Subcutaneous adipose tissue (tissue), 4 donors: ENCODE measurements around the gene HSH2D. TPM values are rescaled to one million over a fixed set of nuclear protein-coding genes. Genes with fewer than 3 reads are reported as not detected.

ENCODE experiments used
- total RNA-seq, 4 donors: library from RNA; depleted of rRNA; stranded (reverse); fragments of >200 nt; gene quantifications; one replicate each; pipeline ENCODE4 v1.1.0, GENCODE V29; 2016
- TF ChIP-seq, protein P1 (sequence below): fragments of 450-650 bp; IDR thresholded peaks from one replicate; pipeline ENCODE4 v1.5.1; 2016; ENCODE audit warnings: low read depth, mild to moderate bottlenecking, control low read depth, antibody characterized with exemption, moderate library complexity

Gene HSH2D
- total RNA-seq, 4 donors from 2014 or later, result 0.38 to 1.5 (median 0.82) TPM

GRCh38 chr19:16190736-16191135 lies 47.3 kb downstream of the HSH2D start:
- TF ChIP-seq, protein P1, sequence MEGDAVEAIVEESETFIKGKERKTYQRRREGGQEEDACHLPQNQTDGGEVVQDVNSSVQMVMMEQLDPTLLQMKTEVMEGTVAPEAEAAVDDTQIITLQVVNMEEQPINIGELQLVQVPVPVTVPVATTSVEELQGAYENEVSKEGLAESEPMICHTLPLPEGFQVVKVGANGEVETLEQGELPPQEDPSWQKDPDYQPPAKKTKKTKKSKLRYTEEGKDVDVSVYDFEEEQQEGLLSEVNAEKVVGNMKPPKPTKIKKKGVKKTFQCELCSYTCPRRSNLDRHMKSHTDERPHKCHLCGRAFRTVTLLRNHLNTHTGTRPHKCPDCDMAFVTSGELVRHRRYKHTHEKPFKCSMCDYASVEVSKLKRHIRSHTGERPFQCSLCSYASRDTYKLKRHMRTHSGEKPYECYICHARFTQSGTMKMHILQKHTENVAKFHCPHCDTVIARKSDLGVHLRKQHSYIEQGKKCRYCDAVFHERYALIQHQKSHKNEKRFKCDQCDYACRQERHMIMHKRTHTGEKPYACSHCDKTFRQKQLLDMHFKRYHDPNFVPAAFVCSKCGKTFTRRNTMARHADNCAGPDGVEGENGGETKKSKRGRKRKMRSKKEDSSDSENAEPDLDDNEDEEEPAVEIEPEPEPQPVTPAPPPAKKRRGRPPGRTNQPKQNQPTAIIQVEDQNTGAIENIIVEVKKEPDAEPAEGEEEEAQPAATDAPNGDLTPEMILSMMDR, result no peak

GRCh38 chr19:16191216-16191908 lies 47.9 kb downstream of the HSH2D start:
- TF ChIP-seq, protein P1, result no peak

- TF ChIP-seq, protein P1, result no peak
These were observed 50.0 kb downstream of the HSH2D start for GRCh38 chr19:16193466-16193865.

DNA sequence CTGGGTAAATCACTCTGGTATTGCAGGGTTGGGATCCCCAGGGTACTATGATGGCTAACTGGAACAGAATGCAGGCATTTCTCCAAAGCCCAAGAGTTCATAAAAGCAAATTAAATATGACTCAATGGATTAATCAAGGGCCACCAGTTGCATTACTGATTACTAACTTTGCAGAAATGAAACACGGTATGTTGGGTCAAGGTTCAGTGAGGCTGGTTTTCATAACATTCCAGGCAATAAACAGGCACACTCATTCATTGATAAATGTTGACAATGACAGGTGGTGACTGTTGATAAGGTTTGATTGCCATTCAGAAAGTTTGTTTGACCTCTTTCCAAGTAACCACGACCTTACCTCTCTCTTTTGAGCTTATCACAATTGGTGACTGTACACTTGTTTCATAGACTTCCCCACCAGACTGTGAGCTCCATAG lies 53.7 kb downstream of the HSH2D start:
- TF ChIP-seq, protein P1, result no peak

DNA sequence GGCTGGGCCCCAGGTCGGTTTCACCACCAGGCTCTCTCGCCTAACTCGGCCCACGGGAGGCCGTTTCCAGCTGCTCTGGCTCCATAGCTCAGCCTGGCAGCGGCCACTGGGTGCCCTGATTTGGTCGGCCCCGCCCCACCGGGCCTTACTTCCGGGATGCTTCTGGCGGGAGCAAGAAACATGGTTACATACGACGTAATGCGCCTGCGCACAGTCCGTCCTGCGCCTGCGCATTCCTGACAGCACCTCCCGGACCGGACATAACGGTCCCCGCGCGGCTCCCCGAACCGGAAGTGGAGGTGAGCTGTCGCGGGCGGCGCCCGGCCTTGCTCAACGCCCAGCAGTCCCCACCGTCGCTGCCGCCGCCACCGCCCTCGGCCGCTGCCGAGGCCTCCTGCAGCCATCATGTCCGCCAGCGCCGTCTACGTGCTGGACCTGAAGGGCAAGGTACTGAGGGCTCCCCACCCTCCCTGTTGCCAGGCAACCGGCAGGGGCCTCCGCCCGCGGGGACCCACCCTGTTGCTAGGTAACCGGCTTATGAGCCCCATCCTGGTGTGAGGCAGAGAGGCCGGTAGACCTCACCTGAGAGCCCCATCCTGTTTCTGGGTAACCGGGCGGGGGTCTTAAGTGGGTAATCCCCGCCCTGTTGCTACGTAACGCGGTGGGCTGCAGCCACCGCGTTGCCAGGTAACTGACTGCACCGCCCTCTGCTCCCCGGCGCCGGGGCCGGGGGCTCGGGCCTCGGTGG lies 54.3 kb downstream of the HSH2D start, which contains the start of gene AP1M1:
Gene AP1M1 (plus strand): TSS at position 290 of the 748 bp plus-strand sequence. CDS start 116 bp downstream, at position 406.
- TF ChIP-seq, protein P1, result no peak

DNA sequence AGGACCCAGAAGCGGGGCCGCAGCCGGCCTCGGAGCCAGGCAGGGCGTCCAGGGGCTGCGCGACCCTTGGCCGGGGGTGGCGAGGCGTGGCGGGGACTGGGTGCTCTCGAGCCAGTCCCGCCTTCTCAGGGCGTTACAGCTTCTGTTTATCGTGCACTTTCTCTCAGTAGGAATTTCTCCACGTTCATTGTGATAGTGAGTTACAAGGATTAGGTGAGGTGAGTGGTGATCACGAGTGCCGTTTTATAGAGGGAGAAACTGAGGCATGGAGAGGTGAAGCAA lies 54.8 kb downstream of the HSH2D start:
- TF ChIP-seq, protein P1, result no peak

DNA sequence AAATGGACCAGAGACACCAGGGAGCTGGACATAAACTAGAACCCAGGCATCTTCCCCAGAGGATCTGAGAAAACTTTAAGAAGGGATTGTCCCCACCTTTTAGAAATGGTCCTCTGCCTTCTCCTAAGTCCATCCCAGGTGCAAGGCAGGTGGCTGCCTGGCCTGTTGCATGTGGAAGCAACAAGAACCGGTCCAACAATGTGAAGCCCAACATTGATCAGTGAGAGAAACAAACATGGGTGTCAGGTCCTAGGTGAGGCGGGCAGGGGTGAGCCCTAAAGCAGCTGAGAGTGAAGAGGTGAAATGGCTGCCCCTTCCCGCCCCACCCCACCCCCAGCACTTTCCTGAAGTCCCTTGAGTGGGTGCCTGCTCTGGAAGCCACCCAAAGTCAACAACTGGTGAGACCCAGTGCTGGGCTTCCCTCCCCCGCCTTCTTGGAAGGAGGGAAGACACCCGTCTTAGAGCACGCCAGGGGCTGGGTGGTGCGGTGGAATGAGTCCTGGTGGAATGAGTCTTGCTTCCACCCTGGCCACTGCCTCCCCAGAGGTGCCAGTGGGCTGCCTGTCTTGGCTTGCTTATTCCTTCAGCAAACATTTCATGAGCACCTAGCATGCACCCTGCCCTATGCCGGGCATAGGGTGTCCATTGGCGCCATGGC lies 55.9 kb downstream of the HSH2D start:
- TF ChIP-seq, protein P1, result no peak
